ENCODE data around the gene RRP7A. TPM values are rescaled to one million over a fixed set of nuclear protein-coding genes. Genes with fewer than 3 reads are reported as not detected.

The RRP7A gene
- total and polyA plus RNA-seq, 2 donors (not counting 3 experiments of a cell fraction or from before 2014, with no cell fraction given), result 35.3 to 83.7 TPM

DNA sequence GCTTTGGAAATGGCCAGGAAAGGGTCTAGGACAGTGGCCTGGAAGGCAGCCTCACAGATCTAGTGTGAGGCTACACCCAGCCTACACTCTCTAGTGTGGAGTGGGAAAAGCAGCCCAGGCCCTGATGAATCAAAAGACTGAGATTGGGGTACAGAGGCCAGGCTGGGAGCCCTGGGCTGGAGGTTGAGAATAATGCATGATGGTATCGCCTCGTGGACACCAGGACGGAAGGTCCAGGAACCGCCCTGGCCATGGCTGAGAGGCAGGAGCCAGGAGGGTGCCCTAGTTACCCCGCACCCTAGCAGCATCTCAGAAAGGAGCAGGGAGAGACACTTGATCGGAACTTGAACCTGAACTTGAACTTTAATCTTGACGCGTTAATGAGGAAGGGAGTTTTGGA, 46.9 kb downstream of the RRP7A start:
- Histone ChIP-seq H2AFZ (ENCODE audit: low read depth, low read length) (no peak overlapping the region), H3K79me2 (ENCODE audit: control insufficient read depth, insufficient read depth, low read length) (no peaks in the 10 kb centered on the region), H3K36me3 (ENCODE audit: control insufficient read depth in 2 of 2, extremely low read depth in 1 of 2, insufficient read depth in 2 of 2, low read length in 2 of 2) (no peaks in the 10 kb centered on the region), H3K9ac (replicated peaks; ENCODE audit: extremely low read depth, insufficient read depth, low read length) (no peak overlapping the region), H3K9me3 (replicated peaks; ENCODE audit: control insufficient read depth, insufficient read depth, low read length) (no peaks in the 10 kb centered on the region), H3K4me1 (ENCODE audit: control insufficient read depth, extremely low read depth, insufficient read depth, low read length) (no peaks in the 10 kb centered on the region), H3K4me3 (replicated peaks in 1 of 3; ENCODE audit: insufficient read depth in 1 of 3, low read depth in 1 of 3, low read length in 3 of 3) (no peak overlapping the region), H4K20me1 (replicated peaks; ENCODE audit: control insufficient read depth, extremely low read depth, insufficient read depth, low read length) (no peaks in the 10 kb centered on the region), H3K4me2 (ENCODE audit: insufficient read depth, low read length) (no peak overlapping the region), H3K27ac (ENCODE audit: insufficient read depth, low read depth, low read length) (no peak overlapping the region), H3K27me3 (ENCODE audit: control insufficient read depth in 2 of 2, insufficient read depth in 2 of 2, low read length in 2 of 2) (peaks cover 2 to 5% of the 10 kb centered on the region in 2 experiments), H3K9me1 (replicated peaks; ENCODE audit: control insufficient read depth, extremely low read depth, insufficient read depth, low read length) (no peaks in the 10 kb centered on the region)
- DNase-seq (ENCODE audit: low read depth, low spot score) (no peak), FAIRE-seq (no peak)
- no TSS peak for BruUV-seq (replicated peaks)
- TF ChIP-seq GATA2 (IDR thresholded peaks at IDR 0.05; ENCODE audit: insufficient read depth, insufficient read length, low read depth, low read length) (no peak), MAX (IDR thresholded peaks at IDR 0.05; ENCODE audit: insufficient read depth, insufficient read length) (no peak), EZH2 (IDR thresholded peaks at IDR 0.05; ENCODE audit: borderline replicate concordance, low read depth, low read length, severe bottlenecking) (no peak)
- ChIA-PET POLR2A (no interaction called here), CTCF (interaction anchor here (1.0 to 2.8 kb wide), 10 partner anchors 8 to 505 kb away, joined by 3 to 28 read pairs (median 8); partner anchors contain the start of gene NDUFA6)
- intact Hi-C loops (cut with micrococcal nuclease) (no loop called here), dilution Hi-C loops (cut with MboI; ENCODE audit: extremely low pct_ligation_motif_present, low sequenced_read_pairs) (no loop called here)

- FAIRE-seq (no peak), DNase-seq (ENCODE audit: low read depth, low spot score) (no peak)
- no peaks in the 10 kb centered on the region for H3K36me3 ChIP-seq (ENCODE audit: control insufficient read depth in 2 of 2, extremely low read depth in 1 of 2, insufficient read depth in 2 of 2, low read length in 2 of 2)
- H3K9me1 ChIP-seq (replicated peaks; ENCODE audit: control insufficient read depth, extremely low read depth, insufficient read depth, low read length), result no peaks in the 10 kb centered on the region
- ChIA-PET CTCF (interaction anchor here (2.4 to 2.8 kb wide), 2 partner anchors 12 to 27 kb away, joined by 11 to 28 read pairs; no protein-coding TSS in a partner anchor), POLR2A (no interaction called here)
- TF ChIP-seq POLR2A (IDR thresholded peaks at IDR 0.05; ENCODE audit: low read depth, low read length) (no peak), GATA2 (IDR thresholded peaks at IDR 0.05; ENCODE audit: insufficient read depth, insufficient read length, low read depth, low read length) (no peak), EZH2 (IDR thresholded peaks at IDR 0.05; ENCODE audit: borderline replicate concordance, low read depth, low read length, severe bottlenecking) (no peak), POLR2AphosphoS5 (IDR thresholded peaks at IDR 0.05; ENCODE audit: insufficient read depth, low read depth, low read length) (no peak), MAX (IDR thresholded peaks at IDR 0.05; ENCODE audit: insufficient read depth, insufficient read length) (no peak), CTCF (IDR thresholded peaks at IDR 0.05; ENCODE audit: extremely low read depth in 1 of 2, insufficient read depth in 1 of 2, low read depth in 1 of 2, low read length in 2 of 2) (no peak)
- no TSS peak for BruUV-seq (replicated peaks)
- no peaks in the 10 kb centered on the region for H4K20me1 ChIP-seq (replicated peaks; ENCODE audit: control insufficient read depth, extremely low read depth, insufficient read depth, low read length)
- intact Hi-C loops (cut with micrococcal nuclease), result no loop called here
- no peaks in the 10 kb centered on the region for H3K79me2 ChIP-seq (ENCODE audit: control insufficient read depth, insufficient read depth, low read length)
- no peak overlapping the region for H3K9ac ChIP-seq (replicated peaks; ENCODE audit: extremely low read depth, insufficient read depth, low read length)
- H3K27me3 ChIP-seq (ENCODE audit: control insufficient read depth in 2 of 2, insufficient read depth in 2 of 2, low read length in 2 of 2), result peaks cover 2 to 5% of the 10 kb centered on the region in 2 experiments
- no peaks in the 10 kb centered on the region for H3K4me1 ChIP-seq (ENCODE audit: control insufficient read depth, extremely low read depth, insufficient read depth, low read length)
- H3K9me3 ChIP-seq (replicated peaks; ENCODE audit: control insufficient read depth, insufficient read depth, low read length), result no peaks in the 10 kb centered on the region
- dilution Hi-C loops (cut with MboI; ENCODE audit: extremely low pct_ligation_motif_present, low sequenced_read_pairs), result no loop called here
- H3K4me3 ChIP-seq (replicated peaks in 1 of 3; ENCODE audit: insufficient read depth in 1 of 3, low read depth in 1 of 3, low read length in 3 of 3), result no peak overlapping the region
- no peak overlapping the region for H2AFZ ChIP-seq (ENCODE audit: low read depth, low read length)
- no peak overlapping the region for H3K27ac ChIP-seq (ENCODE audit: insufficient read depth, low read depth, low read length)
- H3K4me2 ChIP-seq (ENCODE audit: insufficient read depth, low read length), result no peak overlapping the region
These were observed 48.2 kb downstream of the RRP7A start for GRCh38 chr22:42471441-42471840.
